ENCODE data around the gene PTPRR. TPM values are rescaled to one million over a fixed set of nuclear protein-coding genes. Genes with fewer than 3 reads are reported as not detected.

The PTPRR gene
- total and polyA plus RNA-seq, 9 donors: 1.1 to 3.3 (median 2.3) TPM

DNA sequence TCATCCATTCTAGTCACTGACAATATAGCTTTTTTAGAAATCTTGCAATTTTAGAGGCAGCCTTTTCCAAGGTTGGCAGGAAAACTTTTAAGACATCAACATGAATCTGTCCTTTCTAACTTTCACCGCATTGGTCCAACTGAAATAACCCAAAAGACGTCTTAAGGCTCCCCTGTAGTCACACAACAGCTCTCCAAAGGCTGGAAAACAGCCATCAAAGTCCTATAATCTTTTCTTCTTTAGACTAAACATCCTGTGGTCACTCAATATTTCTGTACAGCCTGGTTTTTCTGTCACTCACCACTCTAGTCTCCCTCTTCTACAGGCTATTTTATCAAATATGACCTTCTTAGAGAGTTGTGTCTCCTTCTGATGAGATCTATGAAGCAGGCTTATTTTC lies 278.8 kb downstream of the PTPRR start:
- H3K36me3 ChIP-seq (ENCODE audit: control insufficient read depth, insufficient read depth, low read length): no peaks in the 10 kb centered on the region
- no peak overlapping the region for H3K4me3 ChIP-seq (ENCODE audit: low read length)
- H3K27ac ChIP-seq (ENCODE audit: low read length): no peak overlapping the region
- DNase-seq: no peak
- no peaks in the 10 kb centered on the region for H3K9me3 ChIP-seq (replicated peaks; ENCODE audit: control insufficient read depth, low read depth, low read length)
- H3K27me3 ChIP-seq (ENCODE audit: control insufficient read depth, insufficient read depth, low read length): no peaks in the 10 kb centered on the region
- 85% methylated on average over 2 of the region's 2 CpGs for WGBS (ENCODE audit: insufficient coverage)
- peaks cover 7% of the 10 kb centered on the region for H3K4me1 ChIP-seq (ENCODE audit: control insufficient read depth, insufficient read depth, low read length)

DNA sequence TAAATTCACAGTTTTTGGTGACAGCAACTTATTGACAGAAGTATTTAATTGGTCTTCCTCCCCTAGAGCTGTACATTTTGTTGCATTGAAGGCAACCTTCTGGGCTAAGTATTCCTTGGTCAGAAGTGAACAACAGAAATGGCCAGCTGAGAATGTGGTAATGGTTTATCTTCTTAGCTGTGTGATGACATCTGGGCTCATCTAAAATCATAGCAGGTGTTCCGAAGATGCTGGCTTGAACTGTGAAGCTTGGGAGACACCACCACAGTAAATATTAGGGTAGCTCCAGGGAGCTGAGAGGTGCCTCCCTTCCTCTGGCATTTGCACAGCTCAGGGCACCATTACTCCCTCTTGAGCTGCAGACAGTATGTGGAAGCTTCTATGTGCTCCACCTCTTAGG lies 279.6 kb downstream of the PTPRR start:
- Histone ChIP-seq H3K4me1 (ENCODE audit: control insufficient read depth, insufficient read depth, low read length) (peaks cover 4% of the 10 kb centered on the region), H3K4me3 (ENCODE audit: low read length) (no peak overlapping the region), H3K9me3 (replicated peaks; ENCODE audit: control insufficient read depth, low read depth, low read length) (no peaks in the 10 kb centered on the region), H3K36me3 (ENCODE audit: control insufficient read depth, insufficient read depth, low read length) (no peaks in the 10 kb centered on the region), H3K27ac (ENCODE audit: low read length) (no peak overlapping the region), H3K27me3 (ENCODE audit: control insufficient read depth, insufficient read depth, low read length) (no peaks in the 10 kb centered on the region)
- DNase-seq: no peak
- no CpG with 5 or more reads among the region's 1 CpG for WGBS (ENCODE audit: insufficient coverage)

DNA sequence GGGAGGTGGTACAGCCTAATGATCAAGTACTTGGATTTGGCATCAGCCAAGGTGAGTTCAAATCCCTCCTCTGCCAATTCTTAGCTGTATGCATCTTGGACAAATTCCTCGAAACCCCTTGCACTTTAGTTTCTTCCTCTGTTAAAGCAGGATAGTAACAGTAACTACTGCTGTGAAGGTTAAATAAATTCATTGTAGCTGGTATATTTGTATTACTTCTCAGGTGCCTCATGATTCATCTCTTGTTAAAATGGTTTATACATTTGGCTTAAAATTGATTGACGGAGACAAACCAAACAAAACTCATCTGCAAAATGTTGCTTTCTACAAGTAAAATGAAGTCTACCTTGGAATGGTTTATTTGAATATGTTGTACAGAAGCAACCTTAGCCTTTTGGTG lies 281.0 kb downstream of the PTPRR start:
- WGBS (ENCODE audit: insufficient coverage): no CpG with 5 or more reads among the region's 2 CpGs
- no peaks in the 10 kb centered on the region for H3K36me3 ChIP-seq (ENCODE audit: control insufficient read depth, insufficient read depth, low read length)
- no peak for DNase-seq
- H3K4me3 ChIP-seq (ENCODE audit: low read length): no peak overlapping the region
- H3K27me3 ChIP-seq (ENCODE audit: control insufficient read depth, insufficient read depth, low read length): no peaks in the 10 kb centered on the region
- H3K27ac ChIP-seq (ENCODE audit: low read length): no peak overlapping the region
- no peaks in the 10 kb centered on the region for H3K9me3 ChIP-seq (replicated peaks; ENCODE audit: control insufficient read depth, low read depth, low read length)
- H3K4me1 ChIP-seq (ENCODE audit: control insufficient read depth, insufficient read depth, low read length): no peaks in the 10 kb centered on the region

DNA sequence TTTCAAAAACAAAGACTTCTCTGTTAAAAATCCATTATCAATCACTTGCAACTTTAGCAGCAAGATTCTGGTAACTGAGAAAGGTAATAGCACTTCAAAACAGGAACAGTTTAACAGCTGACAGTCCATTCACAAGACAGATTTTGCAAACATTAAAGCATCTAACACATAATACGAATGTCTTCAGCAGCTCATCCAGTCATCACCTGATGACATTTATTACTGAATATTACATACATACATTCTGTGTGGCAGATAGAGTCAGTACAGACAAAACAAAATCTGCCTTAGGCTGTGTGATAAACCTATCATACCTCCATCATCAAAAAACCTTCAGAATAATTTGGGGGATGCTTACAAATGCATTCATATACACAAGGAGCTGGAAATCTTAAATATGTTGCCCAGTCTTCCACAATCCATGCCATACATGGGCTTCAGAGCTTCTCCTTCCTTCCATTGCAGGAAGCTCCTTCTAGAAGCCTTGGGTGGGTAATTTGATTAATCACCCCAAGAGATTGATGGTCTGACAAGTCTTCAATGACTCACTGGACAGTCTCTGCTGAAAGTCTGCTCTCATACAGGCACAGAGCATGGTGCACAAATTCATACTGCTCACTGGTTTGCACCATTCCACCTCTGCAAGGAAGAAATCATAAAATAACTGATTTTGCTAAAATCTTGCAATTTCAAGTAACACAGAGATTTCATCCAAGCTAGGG lies 281.7 kb downstream of the PTPRR start:
- DNase-seq: no peak
- Histone ChIP-seq H3K27me3 (ENCODE audit: control insufficient read depth, insufficient read depth, low read length) (no peaks in the 10 kb centered on the region), H3K9me3 (replicated peaks; ENCODE audit: control insufficient read depth, low read depth, low read length) (no peaks in the 10 kb centered on the region), H3K27ac (ENCODE audit: low read length) (no peak overlapping the region), H3K36me3 (ENCODE audit: control insufficient read depth, insufficient read depth, low read length) (no peaks in the 10 kb centered on the region), H3K4me1 (ENCODE audit: control insufficient read depth, insufficient read depth, low read length) (no peaks in the 10 kb centered on the region), H3K4me3 (ENCODE audit: low read length) (no peak overlapping the region)
- no CpG with 5 or more reads among the region's 1 CpG for WGBS (ENCODE audit: insufficient coverage)

DNA sequence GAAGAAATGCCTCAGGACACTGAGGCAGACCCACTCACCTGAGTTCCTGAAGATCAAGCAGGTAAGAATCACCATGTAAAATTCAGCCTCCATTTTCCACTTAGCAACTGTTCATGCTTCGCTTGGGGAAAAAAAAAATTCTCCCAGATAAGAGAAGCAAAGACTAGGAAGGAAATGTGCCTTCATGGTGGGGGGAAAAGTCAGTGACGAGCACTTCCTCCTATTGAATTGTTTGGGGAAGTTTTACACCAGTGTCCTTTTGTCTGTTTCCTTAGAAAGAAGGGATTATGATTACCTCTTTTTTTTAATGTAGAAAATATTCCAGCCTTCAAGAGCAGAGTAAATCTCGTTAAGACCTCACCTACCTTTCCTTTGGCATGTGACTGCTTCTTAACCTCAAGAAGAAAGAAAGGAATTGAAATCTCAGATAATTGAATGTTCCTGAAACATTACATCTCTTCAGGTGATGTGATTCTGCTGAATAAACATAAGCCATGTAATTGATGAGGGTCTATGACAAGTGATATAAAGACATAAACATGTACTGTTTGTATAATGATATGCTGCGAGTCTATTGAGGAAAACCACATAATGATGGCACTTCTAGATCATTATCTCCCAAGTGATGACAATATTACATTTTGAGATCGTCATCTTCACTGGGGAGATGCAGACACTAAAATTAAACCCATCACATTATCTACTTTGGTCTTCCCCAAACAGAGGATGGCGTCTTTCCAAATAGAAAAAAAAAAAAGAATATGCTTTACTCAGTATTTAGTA lies 283.0 kb downstream of the PTPRR start, which contains the start of gene PTPRB:
Gene PTPRB (minus strand): TSS at position 127 of the 783 bp plus-strand sequence. CDS start 34 bp downstream, at position 93.
- DNase-seq: peak; percentile 60
- WGBS (ENCODE audit: insufficient coverage): 60% methylated on average over 1 of the region's 6 CpGs
- Histone ChIP-seq H3K27me3 (ENCODE audit: control insufficient read depth, insufficient read depth, low read length) (no peaks in the 10 kb centered on the region), H3K4me3 (ENCODE audit: low read length) (peak within 1 kb of the TSS; percentile 23), H3K27ac (ENCODE audit: low read length) (peak within 1 kb of the TSS; percentile 67), H3K4me1 (ENCODE audit: control insufficient read depth, insufficient read depth, low read length) (no peaks in the 10 kb centered on the region), H3K36me3 (ENCODE audit: control insufficient read depth, insufficient read depth, low read length) (no peaks in the 10 kb centered on the region), H3K9me3 (replicated peaks; ENCODE audit: control insufficient read depth, low read depth, low read length) (no peaks in the 10 kb centered on the region)

DNA sequence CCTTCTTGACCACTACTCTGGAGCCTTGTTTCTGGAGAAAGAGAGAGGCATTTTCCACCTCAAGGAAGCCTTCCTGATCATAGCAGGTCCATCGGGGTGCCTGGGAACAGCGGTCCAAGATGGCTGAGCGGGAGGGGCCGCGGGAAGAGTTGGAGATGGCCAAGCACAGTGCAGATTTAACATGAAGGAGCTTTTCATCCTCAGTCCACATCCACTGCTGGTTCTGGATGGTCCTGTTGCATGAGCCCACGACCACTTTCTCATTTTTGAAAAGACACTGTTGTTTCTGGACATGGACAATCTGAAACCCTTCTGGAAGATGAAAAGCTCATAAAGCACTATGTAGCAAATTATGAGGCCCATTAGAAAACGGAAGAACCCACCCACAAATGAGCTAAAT lies 284.8 kb downstream of the PTPRR start:
- Histone ChIP-seq H3K36me3 (ENCODE audit: control insufficient read depth, insufficient read depth, low read length) (no peaks in the 10 kb centered on the region), H3K4me1 (ENCODE audit: control insufficient read depth, insufficient read depth, low read length) (no peaks in the 10 kb centered on the region), H3K27me3 (ENCODE audit: control insufficient read depth, insufficient read depth, low read length) (no peaks in the 10 kb centered on the region), H3K4me3 (ENCODE audit: low read length) (peak overlapping the region; percentile 16), H3K27ac (ENCODE audit: low read length) (peak overlapping the region; percentile 62), H3K9me3 (replicated peaks; ENCODE audit: control insufficient read depth, low read depth, low read length) (no peaks in the 10 kb centered on the region)
- WGBS (ENCODE audit: insufficient coverage): 91% methylated on average over 5 of the region's 7 CpGs
- DNase-seq: no peak

DNA sequence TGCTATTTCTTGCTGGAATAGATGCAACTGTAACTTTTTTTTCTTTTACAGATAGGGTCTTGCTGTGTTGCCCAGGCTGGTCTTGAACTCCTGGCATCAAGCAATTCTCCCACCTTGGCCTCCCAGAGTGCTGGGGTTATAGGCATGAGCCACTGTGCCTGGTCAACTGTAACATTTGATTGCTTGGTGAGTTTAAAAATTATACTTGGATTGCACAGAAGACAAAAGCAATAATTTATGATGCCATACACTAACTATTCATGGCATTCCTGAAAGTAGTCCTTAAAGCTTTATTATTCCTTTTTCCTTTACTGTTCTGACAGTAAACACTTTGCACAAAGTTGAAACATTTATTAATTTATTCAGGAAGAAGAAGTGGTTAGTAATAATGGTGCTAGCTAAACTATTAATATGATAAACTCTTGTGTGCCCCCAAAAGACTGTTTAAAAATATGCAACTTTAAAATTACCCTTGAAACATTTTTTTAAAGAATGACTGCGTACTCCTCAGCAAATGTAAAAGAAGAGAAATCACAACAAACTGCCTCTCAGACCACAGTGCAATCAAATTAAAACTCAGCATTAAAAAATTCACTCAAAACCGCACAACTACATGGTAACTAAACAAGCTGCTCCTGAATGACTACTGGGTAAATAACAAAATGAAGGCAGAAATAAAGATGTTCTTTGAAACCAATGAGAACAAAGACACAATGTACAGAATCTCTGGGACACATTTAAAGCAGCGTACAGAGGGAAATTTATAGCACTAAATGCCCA lies 291.6 kb downstream of the PTPRR start:
- DNase-seq: no peak
- H3K9me3 ChIP-seq (replicated peaks; ENCODE audit: control insufficient read depth, low read depth, low read length): no peaks in the 10 kb centered on the region
- no peak overlapping the region for H3K27ac ChIP-seq (ENCODE audit: low read length)
- H3K4me1 ChIP-seq (ENCODE audit: control insufficient read depth, insufficient read depth, low read length): no peaks in the 10 kb centered on the region
- WGBS (ENCODE audit: insufficient coverage): no CpG with 5 or more reads among the region's 3 CpGs
- no peaks in the 10 kb centered on the region for H3K27me3 ChIP-seq (ENCODE audit: control insufficient read depth, insufficient read depth, low read length)
- no peaks in the 10 kb centered on the region for H3K36me3 ChIP-seq (ENCODE audit: control insufficient read depth, insufficient read depth, low read length)
- H3K4me3 ChIP-seq (ENCODE audit: low read length): no peak overlapping the region

DNA sequence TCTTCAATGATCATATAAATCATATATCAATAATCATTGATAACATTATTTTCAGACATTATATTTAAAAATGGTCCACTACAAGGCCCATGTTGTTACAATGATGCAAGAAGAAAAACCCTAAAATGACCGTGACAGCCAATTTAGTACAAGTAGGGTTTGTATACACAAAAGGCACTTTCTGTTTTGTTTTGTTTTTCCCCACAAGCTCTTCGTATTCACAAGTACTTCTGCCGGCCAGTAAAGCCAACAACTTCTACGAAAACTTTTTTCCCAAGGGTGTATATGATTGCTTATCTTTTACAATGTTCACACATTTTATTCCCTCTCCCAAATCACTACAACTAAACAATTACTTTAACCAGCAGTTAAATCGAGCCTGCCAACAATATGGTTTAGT lies 292.9 kb downstream of the PTPRR start:
- H3K27me3 ChIP-seq (ENCODE audit: control insufficient read depth, insufficient read depth, low read length): no peaks in the 10 kb centered on the region
- H3K4me1 ChIP-seq (ENCODE audit: control insufficient read depth, insufficient read depth, low read length): no peaks in the 10 kb centered on the region
- 50% methylated on average over 1 of the region's 5 CpGs for WGBS (ENCODE audit: insufficient coverage)
- no peaks in the 10 kb centered on the region for H3K36me3 ChIP-seq (ENCODE audit: control insufficient read depth, insufficient read depth, low read length)
- no peaks in the 10 kb centered on the region for H3K9me3 ChIP-seq (replicated peaks; ENCODE audit: control insufficient read depth, low read depth, low read length)
- no peak for DNase-seq
- no peak overlapping the region for H3K27ac ChIP-seq (ENCODE audit: low read length)
- H3K4me3 ChIP-seq (ENCODE audit: low read length): no peak overlapping the region

DNA sequence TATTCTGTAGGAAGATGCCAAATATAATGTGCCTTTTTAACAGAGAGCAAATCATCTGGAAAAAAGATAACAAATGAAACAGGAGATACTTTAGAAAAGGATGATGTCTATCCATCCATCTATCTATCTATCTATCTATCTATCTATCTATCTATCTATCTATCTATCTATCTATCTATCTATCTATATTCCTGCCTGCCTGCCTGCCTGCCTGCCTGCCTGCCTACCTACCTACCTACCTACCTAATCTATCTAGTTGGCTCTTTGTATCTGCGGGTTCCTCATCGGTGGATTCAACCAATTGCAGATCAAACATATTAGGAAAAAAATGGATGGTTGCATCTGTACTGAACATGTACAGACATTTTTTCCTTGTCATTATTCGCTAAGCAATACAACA lies 294.4 kb downstream of the PTPRR start:
- WGBS (ENCODE audit: insufficient coverage): no CpG with 5 or more reads among the region's 3 CpGs
- no peak overlapping the region for H3K27ac ChIP-seq (ENCODE audit: low read length)
- no peak overlapping the region for H3K4me3 ChIP-seq (ENCODE audit: low read length)

More for the DNA sequence above, 294.4 kb downstream of the PTPRR start:
- Histone ChIP-seq H3K4me1 (ENCODE audit: control insufficient read depth, insufficient read depth, low read length) (no peaks in the 10 kb centered on the region), H3K36me3 (ENCODE audit: control insufficient read depth, insufficient read depth, low read length) (no peaks in the 10 kb centered on the region), H3K27me3 (ENCODE audit: control insufficient read depth, insufficient read depth, low read length) (no peaks in the 10 kb centered on the region), H3K9me3 (replicated peaks; ENCODE audit: control insufficient read depth, low read depth, low read length) (no peaks in the 10 kb centered on the region)
- no peak for DNase-seq
